Head of caudate nucleus (tissue), 42 donors: Measurements from ENCODE around the gene SHANK3.
A peak's percentile ranks its signal among the peaks of the same experiment; 100 is the strongest.

Experiments
- DNase-seq, 42 donors: peaks; one replicate each; pipeline versions ENCODE4 v3.0.0 to v3.0.0-alpha.2; 2020 to 2021; ENCODE audit warnings: mixed read lengths in 7 of 42
- intact Hi-C: fragments of 100-400 bp; cut with DNase I; formaldehyde crosslinking; loops from one replicate; pipeline ENCODE4 v1.15.0; 2022

The SHANK3 gene

GRCh38 chr22:50717709-50718351 lies 45.2 kb downstream of the SHANK3 start:
- peak in 26 of 42 donors; percentile 33 to 83 (median 63) for DNase-seq
- intact Hi-C loops, result no loop called here

DNA sequence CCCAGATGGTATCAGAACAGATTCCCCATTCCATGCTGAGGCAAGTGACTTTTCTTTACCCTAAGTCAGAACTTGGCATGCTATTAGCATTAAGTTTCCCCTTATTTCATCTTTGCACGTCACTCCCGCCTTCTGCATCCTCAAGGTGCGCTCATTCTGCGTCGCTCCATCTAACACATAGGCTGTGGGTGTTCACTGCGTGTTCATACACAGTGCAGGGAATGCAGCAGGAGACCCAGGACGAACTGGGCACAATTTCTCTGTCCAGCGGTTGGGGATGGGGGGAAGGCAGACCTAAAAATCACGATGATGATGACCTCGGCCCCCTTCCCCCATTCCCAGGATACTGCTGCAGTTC lies 45.7 kb downstream of the SHANK3 start:
- intact Hi-C loops, result no loop called here
- DNase-seq, result peak in 29 of 42 donors; percentile 37 to 88 (median 65)

GRCh38 chr22:50719814-50720300 lies 47.2 kb downstream of the SHANK3 start:
- DNase-seq, result no peak
- intact Hi-C loops, result no loop called here

DNA sequence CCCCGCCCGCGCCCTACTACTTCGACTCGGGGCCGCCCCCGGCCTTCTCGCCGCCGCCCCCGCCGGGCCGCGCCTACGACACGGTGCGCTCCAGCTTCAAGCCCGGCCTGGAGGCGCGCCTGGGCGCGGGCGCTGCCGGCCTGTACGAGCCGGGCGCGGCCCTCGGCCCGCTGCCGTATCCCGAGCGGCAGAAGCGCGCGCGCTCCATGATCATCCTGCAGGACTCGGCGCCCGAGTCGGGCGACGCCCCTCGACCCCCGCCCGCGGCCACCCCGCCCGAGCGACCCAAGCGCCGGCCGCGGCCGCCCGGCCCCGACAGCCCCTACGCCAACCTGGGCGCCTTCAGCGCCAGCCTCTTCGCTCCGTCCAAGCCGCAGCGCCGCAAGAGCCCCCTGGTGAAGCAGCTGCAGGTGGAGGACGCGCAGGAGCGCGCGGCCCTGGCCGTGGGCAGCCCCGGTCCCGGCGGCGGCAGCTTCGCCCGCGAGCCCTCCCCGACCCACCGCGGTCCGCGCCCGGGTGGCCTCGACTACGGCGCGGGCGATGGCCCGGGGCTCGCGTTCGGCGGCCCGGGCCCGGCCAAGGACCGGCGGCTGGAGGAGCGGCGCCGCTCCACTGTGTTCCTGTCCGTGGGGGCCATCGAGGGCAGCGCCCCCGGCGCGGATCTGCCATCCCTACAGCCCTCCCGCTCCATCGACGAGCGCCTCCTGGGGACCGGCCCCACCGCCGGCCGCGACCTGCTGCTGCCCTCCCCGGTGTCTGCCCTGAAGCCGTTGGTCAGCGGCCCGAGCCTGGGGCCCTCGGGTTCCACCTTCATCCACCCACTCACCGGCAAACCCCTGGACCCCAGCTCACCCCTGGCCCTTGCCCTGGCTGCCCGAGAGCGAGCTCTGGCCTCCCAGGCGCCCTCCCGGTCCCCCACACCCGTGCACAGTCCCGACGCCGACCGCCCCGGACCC lies 48.0 kb downstream of the SHANK3 start:
- intact Hi-C loops, result no loop called here

GRCh38 chr22:50721257-50721844 lies 48.7 kb downstream of the SHANK3 start:
- DNase-seq, result peak in 1 of 42 donors; percentile 14
- intact Hi-C loops, result no loop called here

More for the DNA sequence above, 48.0 kb downstream of the SHANK3 start:
- DNase-seq, result peak in 2 of 42 donors; percentile 22 to 59

- intact Hi-C loops, result no loop called here
- DNase-seq, result peak in 6 of 42 donors; percentile 36 to 61 (median 44)
Observed at GRCh38 chr22:50722048-50722701, 49.6 kb downstream of the SHANK3 start.
